Glomerular visceral epithelial cell (primary cell): ENCODE measurements around the gene TRAFD1.

ENCODE experiments used
- DNase-seq: peaks from one replicate; pipeline ENCODE4 v3.0.0-alpha.2; 2016; ENCODE audit errors: extremely low spot score

Gene TRAFD1

GRCh38 chr12:112198120-112198733 lies 72.9 kb downstream of the TRAFD1 start:
- peak; percentile 56 for DNase-seq

- no peak for DNase-seq
Measured at GRCh38 chr12:112199136-112199535, 73.8 kb downstream of the TRAFD1 start.
